Measurements from ENCODE around the gene LIMS4.
"Not testable (repeated sequence)": the region's sequence is repeated elsewhere in the genome, so short reads cannot be mapped to it uniquely, and the experiment has no call there.

- TF ChIP-seq, protein P1, sequence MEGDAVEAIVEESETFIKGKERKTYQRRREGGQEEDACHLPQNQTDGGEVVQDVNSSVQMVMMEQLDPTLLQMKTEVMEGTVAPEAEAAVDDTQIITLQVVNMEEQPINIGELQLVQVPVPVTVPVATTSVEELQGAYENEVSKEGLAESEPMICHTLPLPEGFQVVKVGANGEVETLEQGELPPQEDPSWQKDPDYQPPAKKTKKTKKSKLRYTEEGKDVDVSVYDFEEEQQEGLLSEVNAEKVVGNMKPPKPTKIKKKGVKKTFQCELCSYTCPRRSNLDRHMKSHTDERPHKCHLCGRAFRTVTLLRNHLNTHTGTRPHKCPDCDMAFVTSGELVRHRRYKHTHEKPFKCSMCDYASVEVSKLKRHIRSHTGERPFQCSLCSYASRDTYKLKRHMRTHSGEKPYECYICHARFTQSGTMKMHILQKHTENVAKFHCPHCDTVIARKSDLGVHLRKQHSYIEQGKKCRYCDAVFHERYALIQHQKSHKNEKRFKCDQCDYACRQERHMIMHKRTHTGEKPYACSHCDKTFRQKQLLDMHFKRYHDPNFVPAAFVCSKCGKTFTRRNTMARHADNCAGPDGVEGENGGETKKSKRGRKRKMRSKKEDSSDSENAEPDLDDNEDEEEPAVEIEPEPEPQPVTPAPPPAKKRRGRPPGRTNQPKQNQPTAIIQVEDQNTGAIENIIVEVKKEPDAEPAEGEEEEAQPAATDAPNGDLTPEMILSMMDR (IDR thresholded peaks at IDR 0.05) = not testable (repeated sequence)
- TF ChIP-seq POLR2A (IDR thresholded peaks at IDR 0.05) = not testable (repeated sequence)
These were observed 3.7 kb downstream of the LIMS4 start for GRCh38 chr2:110468921-110469320.
